Bronchial epithelial cell (primary cell): ENCODE measurements around the gene ALG6. TPM values are rescaled to one million over a fixed set of nuclear protein-coding genes. Genes with fewer than 3 reads are reported as not detected.

Experiments
- DNase-seq: peaks from one replicate; pipeline ENCODE4 v3.0.0-alpha.2; 2010; ENCODE audit warnings: low read depth
- FAIRE-seq: peaks from 2 replicates; lab custom pipeline; 2011; peaks lifted over from hg19 to GRCh38; lab: Jason Lieb, UNC
- H3K27me3 ChIP-seq: 2 replicates; pipeline ENCODE4 v1.5.1; 2011; ENCODE audit warnings: low read length; ENCODE audit not compliant: control insufficient read depth, insufficient read depth
- H3K36me3 ChIP-seq: 2 replicates; pipeline ENCODE4 v1.5.1; 2011; ENCODE audit warnings: low read length; ENCODE audit not compliant: control insufficient read depth, insufficient read depth
- H3K4me3 ChIP-seq: 2 replicates; pipeline ENCODE4 v1.5.1; 2011; ENCODE audit warnings: mild to moderate bottlenecking, low read depth, low read length, control low read depth
- total RNA-seq: library from RNA; depleted of rRNA; stranded (reverse); fragments of >200 nt; gene quantifications from 2 replicates; pipeline ENCODE4 v1.2.1, GENCODE V29; 2014
- TF ChIP-seq, protein P1 (sequence below): IDR thresholded peaks from 2 replicates; pipeline ENCODE4 v1.5.1; 2011; ENCODE audit warnings: mild to moderate bottlenecking, moderate library complexity, low read length, control low read depth, inconsistent platforms; ENCODE audit not compliant: insufficient read depth, severe bottlenecking

The ALG6 gene
- total RNA-seq, 1 donor from 2014 or later, result 9.2 TPM

DNA sequence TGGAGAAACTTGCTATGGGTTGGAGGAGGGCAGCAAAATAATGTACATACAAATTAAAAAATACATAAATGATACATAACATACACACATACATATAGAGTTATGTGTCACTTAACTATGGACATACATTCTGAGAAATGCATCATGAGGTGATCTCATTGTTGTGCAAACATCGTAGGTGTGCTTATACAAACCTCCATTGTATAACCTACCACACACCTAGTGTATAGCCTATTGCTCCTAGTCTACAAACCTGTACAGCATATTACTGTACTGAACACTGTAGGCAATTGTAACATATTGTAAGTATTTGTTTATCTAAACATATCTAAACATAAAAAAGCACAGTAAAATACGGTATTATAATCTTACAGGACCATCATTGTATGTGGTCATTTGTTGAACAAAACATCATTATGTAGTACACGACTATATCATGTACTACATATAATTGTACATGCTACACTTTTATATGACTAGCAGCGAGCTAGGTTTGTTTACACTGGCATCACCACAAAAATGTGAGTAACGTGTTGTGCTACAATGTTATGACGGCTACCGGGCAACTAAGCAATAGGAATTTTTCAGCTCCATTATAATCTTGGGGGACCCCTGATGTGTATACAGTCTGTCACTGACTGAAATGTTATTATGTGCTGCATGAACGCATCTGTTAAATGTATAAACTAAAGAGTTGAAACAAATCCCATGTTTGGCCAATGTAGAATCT, 120.1 kb downstream of the ALG6 start:
- Histone ChIP-seq H3K4me3 (no peak overlapping the region), H3K27me3 (no peaks in the 10 kb centered on the region), H3K36me3 (no peaks in the 10 kb centered on the region)
- FAIRE-seq (no peak), DNase-seq (peak; percentile 93)
- TF ChIP-seq, protein P1, sequence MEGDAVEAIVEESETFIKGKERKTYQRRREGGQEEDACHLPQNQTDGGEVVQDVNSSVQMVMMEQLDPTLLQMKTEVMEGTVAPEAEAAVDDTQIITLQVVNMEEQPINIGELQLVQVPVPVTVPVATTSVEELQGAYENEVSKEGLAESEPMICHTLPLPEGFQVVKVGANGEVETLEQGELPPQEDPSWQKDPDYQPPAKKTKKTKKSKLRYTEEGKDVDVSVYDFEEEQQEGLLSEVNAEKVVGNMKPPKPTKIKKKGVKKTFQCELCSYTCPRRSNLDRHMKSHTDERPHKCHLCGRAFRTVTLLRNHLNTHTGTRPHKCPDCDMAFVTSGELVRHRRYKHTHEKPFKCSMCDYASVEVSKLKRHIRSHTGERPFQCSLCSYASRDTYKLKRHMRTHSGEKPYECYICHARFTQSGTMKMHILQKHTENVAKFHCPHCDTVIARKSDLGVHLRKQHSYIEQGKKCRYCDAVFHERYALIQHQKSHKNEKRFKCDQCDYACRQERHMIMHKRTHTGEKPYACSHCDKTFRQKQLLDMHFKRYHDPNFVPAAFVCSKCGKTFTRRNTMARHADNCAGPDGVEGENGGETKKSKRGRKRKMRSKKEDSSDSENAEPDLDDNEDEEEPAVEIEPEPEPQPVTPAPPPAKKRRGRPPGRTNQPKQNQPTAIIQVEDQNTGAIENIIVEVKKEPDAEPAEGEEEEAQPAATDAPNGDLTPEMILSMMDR, result no peak

Other genes starting within 250 kb of the ALG6 start
- gene FOXD3, start 45.1 kb upstream of the ALG6 start, total RNA-seq, result not detected in 2 replicates
- 7.4 and 16.9 TPM in 2 replicates for gene ITGB3BP, start 155.6 kb downstream of the ALG6 start, total RNA-seq
- gene EFCAB7, start 155.9 kb downstream of the ALG6 start, total RNA-seq, result 3.2 and 4.4 TPM in 2 replicates
- 42.4 and 69.2 TPM in 2 replicates for gene PGM1, start 225.8 kb downstream of the ALG6 start, total RNA-seq